K562 (cell line): ENCODE results near the gene KHDC1. TPM values are rescaled to one million over a fixed set of nuclear protein-coding genes. Genes with fewer than 3 reads are reported as not detected.
"Not testable (repeated sequence)": the region's sequence is repeated elsewhere in the genome, so short reads cannot be mapped to it uniquely, and the experiment has no call there.

Source experiments
- ATAC-seq: fragments of 200-7000 bp; cut with Tn5 transposase; 3 replicates; pipeline ENCODE4 v1.9.1; 2020; ENCODE audit warnings: moderate library complexity
- BruUV-seq: library from RNA; stranded (reverse); fragments of 400-500 nt; replicated peaks from 2 replicates; lab custom pipeline; 2021; lab: Mats Ljungman, UMichigan
- CTCF ChIA-PET: fragments of 300-600 bp; formaldehyde crosslinking; extraction: SDS; loops from one replicate; lab custom pipeline; 2021; ENCODE audit warnings: low intra/inter-chr PET ratio; lab: Yijun Ruan, JAX
- POLR2A ChIA-PET: fragments of 300-600, 350-650 bp; sonication (Branson Sonifier 250); formaldehyde crosslinking; extraction: SDS; loops from one replicate; lab custom pipeline; 2021; ENCODE audit warnings: antibody characterized with exemption, inconsistent platforms; lab: Yijun Ruan, JAX
- DNase-seq, 4 experiments: peaks; one replicate each; pipeline versions ENCODE4 v3.0.0 to v3.0.0-alpha.2; 2011 to 2018; ENCODE audit warnings: low spot score in 3 of 4, mixed read lengths in 3 of 4; ENCODE audit errors: extremely low read depth in 1 of 4
- FAIRE-seq: peaks from 2 replicates; lab custom pipeline; 2011; peaks lifted over from hg19 to GRCh38; lab: Jason Lieb, UNC
- H2AFZ ChIP-seq: 2 replicates; pipeline ENCODE4 v1.6.0; 2011; ENCODE audit warnings: low read depth, low read length, control low read depth, inconsistent platforms
- H3K27ac ChIP-seq: fragments of 200-600 bp; 3 replicates; pipeline ENCODE4 v1.8.0; 2011; ENCODE audit warnings: low read depth, mild to moderate bottlenecking, control low read depth, inconsistent platforms, low read length, moderate library complexity, mixed read lengths; ENCODE audit errors: extremely low read depth
- H3K27me3 ChIP-seq, 2 experiments: fragments of 300-600 bp in 1 of 2; 2 replicates in 1 of 2; 3 replicates in 1 of 2; pipeline versions ENCODE4 v1.6.0 to v1.8.0; 2011; ENCODE audit warnings: inconsistent platforms in 2 of 2, low read length in 2 of 2, mild to moderate bottlenecking in 1 of 2, mixed read lengths in 1 of 2, moderate library complexity in 1 of 2; ENCODE audit not compliant: control insufficient read depth in 2 of 2, insufficient read depth in 2 of 2
- H3K36me3 ChIP-seq: fragments of 300-600 bp; 3 replicates; pipeline ENCODE4 v1.8.0; 2011; ENCODE audit warnings: mild to moderate bottlenecking, low read length, inconsistent platforms; ENCODE audit not compliant: control insufficient read depth, insufficient read depth
- H3K4me1 ChIP-seq, 2 experiments: fragments of 200-600 bp in 1 of 2; replicated peaks in 1 of 2; 2 replicates in 1 of 2; 3 replicates in 1 of 2; pipeline versions ENCODE4 v1.5.1 to v1.8.0; 2011; ENCODE audit warnings: inconsistent platforms in 2 of 2, low read length in 2 of 2, mild to moderate bottlenecking in 1 of 2, mixed read lengths in 1 of 2, moderate library complexity in 1 of 2; ENCODE audit not compliant: control insufficient read depth in 2 of 2, insufficient read depth in 2 of 2
- H3K4me2 ChIP-seq: 2 replicates; pipeline ENCODE4 v1.6.1; 2011; ENCODE audit warnings: low read length, control low read depth, inconsistent platforms, mixed read lengths; ENCODE audit not compliant: insufficient read depth
- H3K4me3 ChIP-seq: fragments of 200-600 bp; sonication (generic), shearing (Covaris generic); 2 replicates; pipeline ENCODE4 v1.5.1; 2016; ENCODE audit warnings: control low read depth, inconsistent platforms
- H3K79me2 ChIP-seq: fragments of 200-600 bp; 3 replicates; pipeline ENCODE4 v1.8.0; 2011; ENCODE audit warnings: low read length, inconsistent platforms; ENCODE audit not compliant: control insufficient read depth, insufficient read depth
- H3K9ac ChIP-seq, 2 experiments: 2 replicates each; pipeline versions ENCODE4 v1.6.0 to v1.6.1; 2011; ENCODE audit warnings: low read depth in 2 of 2, low read length in 2 of 2, control low read depth in 1 of 2, inconsistent platforms in 1 of 2, mild to moderate bottlenecking in 1 of 2, mixed read lengths in 1 of 2; ENCODE audit not compliant: insufficient read depth in 1 of 2
- H3K9me1 ChIP-seq: one replicate; pipeline ENCODE4 v1.6.0; 2011; ENCODE audit warnings: inconsistent platforms, mild to moderate bottlenecking, low read length, moderate library complexity; ENCODE audit not compliant: control insufficient read depth, insufficient read depth
- H3K9me3 ChIP-seq: replicated peaks from 2 replicates; pipeline ENCODE4 v1.5.1; 2011; ENCODE audit warnings: low read depth, low read length, inconsistent platforms; ENCODE audit not compliant: control insufficient read depth, insufficient read depth
- H4K20me1 ChIP-seq: replicated peaks from 2 replicates; pipeline ENCODE4 v1.6.1; 2011; ENCODE audit warnings: low read length, inconsistent platforms, mixed read lengths; ENCODE audit not compliant: control insufficient read depth, insufficient read depth
- DACH1 ChIP-seq: fragments of 450-650 bp; IDR thresholded peaks from 2 replicates; pipeline ENCODE4 v1.6.1; 2018; ENCODE audit not compliant: partially characterized antibody
- GATA2 ChIP-seq: sonication (generic); formaldehyde crosslinking; IDR thresholded peaks from 2 replicates; pipeline ENCODE4 v1.4.0; 2020; ENCODE audit warnings: mild to moderate bottlenecking, missing genetic modification reagents
- KDM1A ChIP-seq, 2 experiments: fragments of 450-650 bp; IDR thresholded peaks; 2 replicates each; pipeline ENCODE4 v1.6.1; 2016; ENCODE audit warnings: mild to moderate bottlenecking in 2 of 2
- MTA1 ChIP-seq: fragments of 450-650 bp; IDR thresholded peaks from 2 replicates; pipeline ENCODE4 v1.6.1; 2017; ENCODE audit warnings: borderline replicate concordance
- SMARCE1 ChIP-seq: fragments of 450-650 bp; IDR thresholded peaks from 2 replicates; pipeline ENCODE4 v1.7.1; 2016; ENCODE audit warnings: mild to moderate bottlenecking
- SPI1 ChIP-seq: IDR thresholded peaks from 2 replicates; pipeline ENCODE4 v1.6.1; 2011; ENCODE audit warnings: low read depth, low read length, control low read depth, borderline replicate concordance
- WGBS: fragments of 100-300 bp; shearing (Covaris generic); methylation state at CpG from one replicate; pipeline ENCODE4 v1.1.6; 2016; ENCODE audit warnings: low coverage, mixed read lengths; ENCODE audit not compliant: insufficient coverage; ENCODE audit errors: missing lambda C conversion rate; 5-methylcytosine and 5-hydroxymethylcytosine counted together
- in situ Hi-C: fragments of 300-500 bp; cut with MboI; formaldehyde crosslinking; loops from 4 replicates; pipeline ENCODE4 v1.15.0; 2018; ENCODE audit warnings: inconsistent platforms, mixed read lengths
- intact Hi-C: fragments of 100-400 bp; cut with micrococcal nuclease; formaldehyde crosslinking; loops from 2 replicates; pipeline ENCODE4 v1.14.2; 2022
- polyA plus RNA-seq, 8 experiments: library from polyadenylated mRNA; depleted of rRNA in 4 of 8; stranded (reverse) in 5 of 8; unstranded in 3 of 8; fragments of >200 nt; fragmentation: Nextera tagmentation in 2 of 8; fragmentation: Illumina TruSeq in 1 of 8; extraction: Ambion mirVana in 2 of 8; extraction: Trizol in 1 of 8; gene quantifications; 2 replicates each; pipeline versions ENCODE4 v1.2.1 to v1.2.3, GENCODE V29; 2011 to 2014; ENCODE audit warnings: inconsistent platforms in 1 of 8, missing spikeins in 1 of 8
- total RNA-seq, 7 experiments: library from RNA; depleted of rRNA in 6 of 7; stranded (reverse); fragments of >200 nt in 6 of 7; fragmentation: Illumina TruSeq in 2 of 7; extraction: Trizol in 2 of 7; gene quantifications; 2 replicates each; pipeline versions ENCODE4 v1.2.1 to v1.2.3, GENCODE V29; 2011 to 2021; ENCODE audit warnings: low replicate concordance in 1 of 7
- TF ChIP-seq, protein P1 (sequence below), 2 experiments: fragments of 250-450 bp in 1 of 2; fragments of 450-650 bp in 1 of 2; sonication (Bioruptor Pico) in 1 of 2; IDR thresholded peaks; 2 replicates each; pipeline versions ENCODE4 v1.6.1 to v1.8.0; 2016 to 2021; ENCODE audit warnings: mild to moderate bottlenecking in 2 of 2, moderate library complexity in 2 of 2, missing compliant biosample characterization in 1 of 2, missing genetic modification characterization in 1 of 2

The KHDC1 gene
- total and polyA plus RNA-seq, 9 of the 15 experiments (the other 6 are each of a cell fraction or from before 2014, with no cell fraction given) = 2.5 to 19.5 (median 8.0) TPM

DNA sequence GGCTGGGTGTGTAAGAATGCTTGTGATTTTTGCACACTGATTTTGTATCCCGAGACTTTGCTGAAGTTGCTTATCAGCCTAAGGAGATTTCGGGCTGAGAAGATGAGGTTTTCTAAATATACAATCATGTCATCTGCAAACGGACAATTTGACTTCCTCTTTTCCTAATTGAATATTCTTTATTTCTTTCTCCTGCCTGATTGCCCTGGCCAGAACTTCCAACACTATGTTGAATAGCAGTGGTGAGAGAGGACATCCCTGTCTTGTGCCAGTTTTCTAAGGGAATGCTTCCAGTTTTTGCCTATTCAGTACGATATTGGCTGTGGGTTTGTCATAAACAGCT is 47.5 kb upstream of the KHDC1 start:
- peak overlapping the region; percentile 60 for H3K4me3 ChIP-seq
- ATAC-seq, intact Hi-C loops, H4K20me1 ChIP-seq, in situ Hi-C loops, H3K27ac ChIP-seq, H3K36me3 ChIP-seq, BruUV-seq, DNase-seq, H3K9me1 ChIP-seq, CTCF ChIA-PET, H3K9me3 ChIP-seq, FAIRE-seq, H3K27me3 ChIP-seq: not testable (repeated sequence)
- peak overlapping the region; percentile 94 for H3K4me2 ChIP-seq
- 4% methylated on average over 4 of the region's 4 CpGs for WGBS
- H3K4me1 ChIP-seq = peaks cover 0 to 32% of the 10 kb centered on the region in 2 experiments; a peak in 3 of 5 replicates
- TF ChIP-seq MTA1 = peak; percentile 2; the same call in 1 of the 2 replicates
- TF ChIP-seq GATA2 (CRISPR knock-in tag) = peak; percentile 44; the same call in 1 of the 2 replicates
- peak in 1 of 2 experiments; percentile 73; a peak in 3 of 4 replicates for TF ChIP-seq KDM1A (IDR thresholded peaks at IDR 0.05)
- 0 out of 2 replicates have a peak, but pooled peaks have one; percentile 17 for TF ChIP-seq SMARCE1
- TF ChIP-seq, protein P1, sequence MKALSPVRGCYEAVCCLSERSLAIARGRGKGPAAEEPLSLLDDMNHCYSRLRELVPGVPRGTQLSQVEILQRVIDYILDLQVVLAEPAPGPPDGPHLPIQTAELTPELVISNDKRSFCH (CRISPR knock-in tag; IDR thresholded peaks at IDR 0.05) = not testable (repeated sequence)
- TF ChIP-seq, protein P1 (tag; IDR thresholded peaks at IDR 0.05) = 0 out of 2 replicates have a peak, but pooled peaks have one; percentile 2
- peak; percentile 80 for TF ChIP-seq SPI1
- peak; percentile 32 for TF ChIP-seq DACH1
- peak overlapping the region; percentile 98 for H2AFZ ChIP-seq
- peak overlapping the region; percentile 79 to 96 for H3K9ac ChIP-seq
- peaks cover 32% of the 10 kb centered on the region for H3K79me2 ChIP-seq
- POLR2A ChIA-PET = interaction anchor here (1.0 kb wide), 1 partner anchor 16 kb away, joined by 3 read pairs; no protein-coding TSS in a partner anchor
